LHCN-M2 (cell line): ENCODE data around the gene SLC22A2. TPM values are rescaled to one million over a fixed set of nuclear protein-coding genes. Genes with fewer than 3 reads are reported as not detected.
"Not testable (repeated sequence)": the region's sequence is repeated elsewhere in the genome, so short reads cannot be mapped to it uniquely, and the experiment has no call there.

Source experiments
- DNase-seq: peaks from one replicate; pipeline ENCODE4 v3.0.0-alpha.2; 2012; ENCODE audit warnings: low read depth
- total RNA-seq: library from RNA; depleted of rRNA; stranded (reverse); fragments of >200 nt; gene quantifications from 2 replicates; pipeline ENCODE4 v1.2.3, GENCODE V29; 2014

Gene SLC22A2
- total RNA-seq, 1 experiment from 2014 or later, result not detected

GRCh38 chr6:160252073-160252813 lies 6.4 kb downstream of the SLC22A2 start:
- DNase-seq, result no peak

GRCh38 chr6:160249671-160250070 lies 8.9 kb downstream of the SLC22A2 start:
- DNase-seq, result no peak

DNA sequence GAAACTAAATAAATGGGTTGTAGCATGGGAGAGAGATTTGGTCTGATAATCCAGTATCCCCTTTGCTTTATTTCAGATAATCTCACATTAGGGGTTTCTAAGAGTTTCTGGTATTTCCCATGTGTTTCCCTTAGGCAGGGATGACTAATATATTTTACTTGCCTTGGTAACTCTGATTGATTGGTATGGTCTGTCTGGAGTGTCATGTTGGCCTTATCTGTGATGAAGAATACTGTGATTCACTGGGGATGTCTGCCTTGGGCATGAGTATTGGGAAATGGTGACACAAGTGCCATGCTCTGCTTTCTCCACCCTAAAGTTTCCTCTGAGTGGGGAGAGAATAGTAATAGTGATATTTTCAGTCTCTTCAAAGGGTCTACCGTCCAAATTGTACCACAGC lies 10.1 kb downstream of the SLC22A2 start:
- peak; percentile 12 for DNase-seq

- no peak for DNase-seq
Observed at GRCh38 chr6:160247457-160247883, 11.2 kb downstream of the SLC22A2 start.

- DNase-seq, result no peak
Observed at GRCh38 chr6:160240691-160241084, 17.9 kb downstream of the SLC22A2 start.

GRCh38 chr6:160239929-160240690 lies 18.5 kb downstream of the SLC22A2 start:
- no peak for DNase-seq

GRCh38 chr6:160238761-160239751 lies 19.6 kb downstream of the SLC22A2 start:
- peak; percentile 48 for DNase-seq

DNA sequence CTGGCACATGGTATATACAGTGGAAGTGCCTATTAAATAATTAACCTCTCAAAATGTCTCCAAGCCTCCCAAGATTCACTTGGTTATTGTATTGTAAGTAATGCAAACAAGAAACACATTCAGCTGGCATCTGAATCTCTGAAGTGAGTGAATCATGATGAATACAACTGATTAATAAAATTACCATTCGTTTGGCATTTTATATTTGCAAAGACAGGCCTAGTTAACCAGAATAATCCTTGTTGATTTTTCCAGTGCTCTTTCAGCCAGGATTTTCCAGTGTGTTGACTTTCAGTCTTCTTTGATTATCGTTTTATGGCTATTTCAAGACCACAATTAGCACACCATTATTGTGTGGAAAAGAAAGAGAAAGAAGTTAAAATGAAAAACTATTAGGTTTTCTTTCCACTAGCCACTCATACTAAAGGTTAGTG lies 20.3 kb downstream of the SLC22A2 start:
- DNase-seq, result no peak

DNA sequence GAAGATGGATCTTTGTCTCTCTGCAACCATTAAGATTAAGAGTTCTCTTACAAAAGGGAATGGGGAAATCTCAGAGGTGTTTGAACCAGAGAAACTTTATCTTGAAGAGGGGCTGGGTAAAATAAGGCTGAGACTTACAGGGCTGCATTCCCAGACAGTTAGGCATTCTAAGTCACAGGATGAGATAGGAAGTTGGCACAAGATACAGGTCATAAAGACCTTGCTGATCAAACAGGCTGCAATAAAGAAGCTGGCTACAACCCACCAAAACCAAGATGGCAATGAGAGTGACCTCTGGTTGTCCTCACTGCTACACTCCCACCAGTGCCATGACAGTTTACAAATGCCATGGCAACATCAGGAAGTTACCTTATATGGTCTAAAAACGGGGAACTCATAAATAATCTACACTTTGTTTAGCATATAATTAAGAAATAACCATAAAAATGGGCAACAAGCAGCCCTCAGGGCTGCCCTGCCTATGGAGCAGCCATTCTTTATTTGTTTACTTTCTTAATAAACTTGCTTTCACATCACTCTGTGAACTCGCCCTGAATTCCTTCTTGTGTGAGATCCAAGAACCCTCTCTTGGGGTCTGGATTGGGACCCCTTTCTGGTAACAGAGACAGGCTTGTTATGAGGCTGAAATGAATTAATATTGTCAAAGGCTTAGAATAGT lies 20.9 kb downstream of the SLC22A2 start:
- not testable (repeated sequence) for DNase-seq

GRCh38 chr6:160236235-160236872 lies 22.3 kb downstream of the SLC22A2 start:
- DNase-seq, result not testable (repeated sequence)

DNA sequence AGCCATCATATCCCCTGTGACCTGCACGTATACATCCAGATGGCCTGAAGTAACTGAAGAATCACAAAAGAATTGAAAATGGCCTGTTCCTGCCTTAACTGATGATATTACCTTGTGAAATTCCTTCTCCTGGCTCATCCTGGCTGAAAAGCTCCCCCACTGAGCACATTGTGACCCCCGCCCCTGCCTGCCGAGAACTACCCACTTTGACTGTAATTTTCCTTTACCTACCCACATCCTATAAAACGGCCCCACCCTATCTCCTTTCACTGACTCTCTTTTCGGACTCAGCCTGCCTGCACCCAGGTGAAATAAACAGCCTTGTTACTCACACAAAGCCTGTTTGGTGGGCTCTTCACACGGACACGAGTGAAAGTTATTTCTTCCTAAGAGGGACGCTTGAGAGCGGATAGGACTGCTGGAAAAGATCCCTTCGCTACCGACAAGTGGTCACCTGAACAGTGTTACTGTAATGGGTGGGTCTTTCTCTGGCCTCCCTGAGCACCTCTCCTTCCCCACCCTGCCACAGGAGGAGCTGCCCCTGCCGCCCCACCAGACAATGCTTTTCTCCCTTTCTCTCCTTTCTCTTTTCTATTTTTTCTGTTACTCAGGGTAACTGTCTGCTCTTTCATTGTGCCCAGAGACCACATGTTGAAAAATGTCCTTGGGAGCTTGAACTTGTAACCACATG lies 24.5 kb downstream of the SLC22A2 start:
- DNase-seq, result not testable (repeated sequence)

GRCh38 chr6:160227769-160228161 lies 30.9 kb downstream of the SLC22A2 start:
- DNase-seq, result no peak

GRCh38 chr6:160227038-160227768 lies 31.4 kb downstream of the SLC22A2 start:
- DNase-seq, result no peak

DNA sequence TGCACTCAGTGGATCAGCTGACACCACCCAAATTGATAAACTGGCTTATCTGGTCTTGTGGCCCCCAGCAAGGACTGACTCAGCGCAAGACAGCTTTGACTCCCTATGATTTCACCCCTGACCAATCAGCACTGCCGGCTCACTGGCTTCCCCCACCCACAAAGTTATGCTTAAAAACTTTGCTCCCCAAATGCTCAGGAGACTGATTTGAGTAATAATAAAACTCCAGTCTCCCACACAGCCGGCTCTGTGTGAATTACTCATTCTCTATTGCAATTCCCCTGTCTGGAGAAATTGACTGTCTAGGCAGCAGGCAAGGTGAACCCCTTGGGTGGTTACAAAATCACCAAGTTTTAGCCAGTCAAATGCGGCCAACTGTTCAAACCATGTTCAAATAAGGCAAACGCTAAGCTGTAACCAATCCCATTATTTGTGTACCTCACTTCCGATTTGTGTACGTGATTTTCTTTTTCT lies 32.5 kb downstream of the SLC22A2 start:
- DNase-seq, result no peak

- DNase-seq, result no peak
Observed at GRCh38 chr6:160224639-160225237, 33.9 kb downstream of the SLC22A2 start.

- no peak for DNase-seq
Observed at GRCh38 chr6:160222491-160222890, 36.1 kb downstream of the SLC22A2 start.

- DNase-seq, result no peak
Observed at GRCh38 chr6:160221918-160222317, 36.7 kb downstream of the SLC22A2 start.

DNA sequence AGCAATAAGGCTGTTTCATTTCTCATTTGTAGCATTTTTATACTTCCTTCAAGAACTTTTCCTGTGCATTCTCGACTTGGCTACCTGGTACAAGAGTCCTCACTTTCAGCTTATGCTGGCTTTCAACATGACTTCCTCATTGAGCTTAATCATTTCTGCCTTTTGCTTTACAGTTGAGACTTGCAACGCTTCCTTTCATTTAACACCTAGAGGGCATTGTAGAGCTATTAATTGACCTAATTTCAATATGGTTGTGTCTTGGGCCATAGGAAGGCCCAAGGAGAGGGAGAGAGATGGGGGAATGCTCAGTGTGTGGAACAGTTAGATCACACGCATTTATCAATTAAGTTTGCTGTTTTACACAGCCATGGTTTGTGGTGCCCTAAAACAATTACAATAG lies 37.2 kb downstream of the SLC22A2 start:
- peak; percentile 26 for DNase-seq

GRCh38 chr6:160218810-160219209 lies 39.8 kb downstream of the SLC22A2 start:
- DNase-seq, result no peak
